Measurements from ENCODE around the gene HIVEP3. TPM values are rescaled to one million over a fixed set of nuclear protein-coding genes. Genes with fewer than 3 reads are reported as not detected.

The HIVEP3 gene
- total RNA-seq, 1 donor: 1.8 TPM

DNA sequence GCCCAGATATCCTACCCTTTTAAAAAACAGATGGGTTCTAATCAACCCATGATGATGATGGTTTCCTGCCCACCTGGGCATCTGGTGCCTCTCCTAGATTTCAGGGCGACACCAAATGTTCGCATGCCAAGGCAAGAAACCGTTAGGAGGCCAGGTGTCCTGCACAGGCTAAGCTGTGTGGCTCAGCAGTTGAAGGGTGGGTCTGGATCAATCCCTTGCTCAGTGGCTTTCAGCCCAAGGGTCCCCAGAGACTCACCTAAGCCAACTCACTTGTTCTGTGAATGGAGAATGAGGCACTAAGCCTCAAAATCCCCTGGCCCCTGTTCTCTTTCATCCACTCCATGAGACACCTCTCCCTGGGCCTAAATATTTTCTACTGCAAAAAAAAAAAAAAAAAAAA lies 265.1 kb downstream of the HIVEP3 start:
- Histone ChIP-seq H3K36me3 (ENCODE audit: insufficient read depth, low read length) (no peaks in the 10 kb centered on the region), H3K9me3 (ENCODE audit: low read depth, low read length) (no peaks in the 10 kb centered on the region), H3K4me3 (ENCODE audit: insufficient read depth, low read length) (no peak overlapping the region), H3K27me3 (ENCODE audit: insufficient read depth, low read length) (no peaks in the 10 kb centered on the region), H3K4me2 (ENCODE audit: insufficient read depth, low read length) (no peak overlapping the region), H2AFZ (ENCODE audit: low read length) (no peak overlapping the region), H4K20me1 (ENCODE audit: insufficient read depth, low read length) (no peaks in the 10 kb centered on the region), H3K79me2 (ENCODE audit: insufficient read depth, low read length) (peaks cover 73% of the 10 kb centered on the region), H3K27ac (ENCODE audit: low read depth, low read length) (no peak overlapping the region), H3K4me1 (ENCODE audit: insufficient read depth, low read length) (peaks cover 22% of the 10 kb centered on the region)
- TF ChIP-seq, protein P1, sequence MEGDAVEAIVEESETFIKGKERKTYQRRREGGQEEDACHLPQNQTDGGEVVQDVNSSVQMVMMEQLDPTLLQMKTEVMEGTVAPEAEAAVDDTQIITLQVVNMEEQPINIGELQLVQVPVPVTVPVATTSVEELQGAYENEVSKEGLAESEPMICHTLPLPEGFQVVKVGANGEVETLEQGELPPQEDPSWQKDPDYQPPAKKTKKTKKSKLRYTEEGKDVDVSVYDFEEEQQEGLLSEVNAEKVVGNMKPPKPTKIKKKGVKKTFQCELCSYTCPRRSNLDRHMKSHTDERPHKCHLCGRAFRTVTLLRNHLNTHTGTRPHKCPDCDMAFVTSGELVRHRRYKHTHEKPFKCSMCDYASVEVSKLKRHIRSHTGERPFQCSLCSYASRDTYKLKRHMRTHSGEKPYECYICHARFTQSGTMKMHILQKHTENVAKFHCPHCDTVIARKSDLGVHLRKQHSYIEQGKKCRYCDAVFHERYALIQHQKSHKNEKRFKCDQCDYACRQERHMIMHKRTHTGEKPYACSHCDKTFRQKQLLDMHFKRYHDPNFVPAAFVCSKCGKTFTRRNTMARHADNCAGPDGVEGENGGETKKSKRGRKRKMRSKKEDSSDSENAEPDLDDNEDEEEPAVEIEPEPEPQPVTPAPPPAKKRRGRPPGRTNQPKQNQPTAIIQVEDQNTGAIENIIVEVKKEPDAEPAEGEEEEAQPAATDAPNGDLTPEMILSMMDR (IDR thresholded peaks at IDR 0.05; ENCODE audit: extremely low read depth, low read depth, low read length): no peak
- DNase-seq (ENCODE audit: insufficient read length, low spot score, missing footprints): no peak

- no peak overlapping the region for H3K4me2 ChIP-seq (ENCODE audit: insufficient read depth, low read length)
- H3K36me3 ChIP-seq (ENCODE audit: insufficient read depth, low read length): no peaks in the 10 kb centered on the region
- H3K9me3 ChIP-seq (ENCODE audit: low read depth, low read length): no peaks in the 10 kb centered on the region
- no peak overlapping the region for H3K4me3 ChIP-seq (ENCODE audit: insufficient read depth, low read length)
- TF ChIP-seq, protein P1 (IDR thresholded peaks at IDR 0.05; ENCODE audit: extremely low read depth, low read depth, low read length): no peak
- no peaks in the 10 kb centered on the region for H3K27me3 ChIP-seq (ENCODE audit: insufficient read depth, low read length)
- H3K79me2 ChIP-seq (ENCODE audit: insufficient read depth, low read length): peaks cover 73% of the 10 kb centered on the region
- H4K20me1 ChIP-seq (ENCODE audit: insufficient read depth, low read length): no peaks in the 10 kb centered on the region
- no peak overlapping the region for H3K27ac ChIP-seq (ENCODE audit: low read depth, low read length)
- no peak overlapping the region for H2AFZ ChIP-seq (ENCODE audit: low read length)
- H3K4me1 ChIP-seq (ENCODE audit: insufficient read depth, low read length): peaks cover 22% of the 10 kb centered on the region
- no peak for DNase-seq (ENCODE audit: insufficient read length, low spot score, missing footprints)
Measured at GRCh38 chr1:41652384-41653265, 266.1 kb downstream of the HIVEP3 start.

- TF ChIP-seq, protein P1 (IDR thresholded peaks at IDR 0.05; ENCODE audit: extremely low read depth, low read depth, low read length): no peak
- Histone ChIP-seq H3K9me3 (ENCODE audit: low read depth, low read length) (no peaks in the 10 kb centered on the region), H3K27ac (ENCODE audit: low read depth, low read length) (peak overlapping the region; percentile 58), H3K79me2 (ENCODE audit: insufficient read depth, low read length) (peaks cover 70% of the 10 kb centered on the region), H3K4me1 (ENCODE audit: insufficient read depth, low read length) (peaks cover 18% of the 10 kb centered on the region), H3K4me3 (ENCODE audit: insufficient read depth, low read length) (peak overlapping the region; percentile 39), H3K4me2 (ENCODE audit: insufficient read depth, low read length) (peak overlapping the region; percentile 70), H3K27me3 (ENCODE audit: insufficient read depth, low read length) (no peaks in the 10 kb centered on the region), H3K36me3 (ENCODE audit: insufficient read depth, low read length) (no peaks in the 10 kb centered on the region), H2AFZ (ENCODE audit: low read length) (peak overlapping the region; percentile 60), H4K20me1 (ENCODE audit: insufficient read depth, low read length) (no peaks in the 10 kb centered on the region)
- peak; percentile 87 for DNase-seq (ENCODE audit: insufficient read length, low spot score, missing footprints)
Measured at GRCh38 chr1:41650028-41650880, 268.5 kb downstream of the HIVEP3 start.

All from osteoblast (primary cell).